ENCODE results near the gene ARHGEF16.
A peak's percentile ranks its signal among the peaks of the same experiment; 100 is the strongest.

Gene ARHGEF16

GRCh38 chr1:3409366-3410141 lies 44.9 kb upstream of the ARHGEF16 start (continued):
- TF ChIP-seq PRDM2 (tag by site-specific recombination; IDR thresholded peaks at IDR 0.05; ENCODE audit: borderline replicate concordance) = no peak
- TF ChIP-seq ZNF248 (tag by site-specific recombination; IDR thresholded peaks at IDR 0.05) = peak; percentile 61; the same call in 1 of the 2 replicates
- peak; percentile 99 for TF ChIP-seq EGR2 (tag by site-specific recombination; IDR thresholded peaks at IDR 0.05; ENCODE audit: low read depth)
- TF ChIP-seq ZNF184 (tag by site-specific recombination; IDR thresholded peaks at IDR 0.05) = no peak
- TF ChIP-seq ZNF354C (tag by site-specific recombination; IDR thresholded peaks at IDR 0.05; ENCODE audit: borderline replicate concordance, low read depth) = 0 out of 2 replicates have a peak, but pooled peaks have one; percentile 49
- peak; percentile 53; the same call in 1 of the 2 replicates for TF ChIP-seq ZNF157 (tag by site-specific recombination; IDR thresholded peaks at IDR 0.05)
- no peak for TF ChIP-seq TCF7L2 (IDR thresholded peaks at IDR 0.05; ENCODE audit: borderline replicate concordance, low read depth, low read length)
- TF ChIP-seq ZNF639 (tag by site-specific recombination; IDR thresholded peaks at IDR 0.05) = 0 out of 2 replicates have a peak, but pooled peaks have one; percentile 22
- TF ChIP-seq, protein P1, sequence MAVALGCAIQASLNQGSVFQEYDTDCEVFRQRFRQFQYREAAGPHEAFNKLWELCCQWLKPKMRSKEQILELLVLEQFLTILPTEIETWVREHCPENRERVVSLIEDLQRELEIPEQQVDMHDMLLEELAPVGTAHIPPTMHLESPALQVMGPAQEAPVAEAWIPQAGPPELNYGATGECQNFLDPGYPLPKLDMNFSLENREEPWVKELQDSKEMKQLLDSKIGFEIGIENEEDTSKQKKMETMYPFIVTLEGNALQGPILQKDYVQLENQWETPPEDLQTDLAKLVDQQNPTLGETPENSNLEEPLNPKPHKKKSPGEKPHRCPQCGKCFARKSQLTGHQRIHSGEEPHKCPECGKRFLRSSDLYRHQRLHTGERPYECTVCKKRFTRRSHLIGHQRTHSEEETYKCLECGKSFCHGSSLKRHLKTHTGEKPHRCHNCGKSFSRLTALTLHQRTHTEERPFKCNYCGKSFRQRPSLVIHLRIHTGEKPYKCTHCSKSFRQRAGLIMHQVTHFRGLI (tag by site-specific recombination; IDR thresholded peaks at IDR 0.05) = no peak
- 0 out of 2 replicates have a peak, but pooled peaks have one; percentile 21 for TF ChIP-seq BCL6B (tag by site-specific recombination; IDR thresholded peaks at IDR 0.05)
- TF ChIP-seq, protein P2, sequence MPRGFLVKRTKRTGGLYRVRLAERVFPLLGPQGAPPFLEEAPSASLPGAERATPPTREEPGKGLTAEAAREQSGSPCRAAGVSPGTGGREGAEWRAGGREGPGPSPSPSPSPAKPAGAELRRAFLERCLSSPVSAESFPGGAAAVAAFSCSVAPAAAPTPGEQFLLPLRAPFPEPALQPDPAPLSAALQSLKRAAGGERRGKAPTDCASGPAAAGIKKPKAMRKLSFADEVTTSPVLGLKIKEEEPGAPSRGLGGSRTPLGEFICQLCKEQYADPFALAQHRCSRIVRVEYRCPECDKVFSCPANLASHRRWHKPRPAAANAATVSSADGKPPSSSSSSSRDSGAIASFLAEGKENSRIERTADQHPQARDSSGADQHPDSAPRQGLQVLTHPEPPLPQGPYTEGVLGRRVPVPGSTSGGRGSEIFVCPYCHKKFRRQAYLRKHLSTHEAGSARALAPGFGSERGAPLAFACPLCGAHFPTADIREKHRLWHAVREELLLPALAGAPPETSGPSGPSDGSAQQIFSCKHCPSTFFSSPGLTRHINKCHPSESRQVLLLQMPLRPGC (tag by site-specific recombination; IDR thresholded peaks at IDR 0.05) = no peak
- no peak for TF ChIP-seq ZNF112 (tag by site-specific recombination; IDR thresholded peaks at IDR 0.05)
- no peak for TF ChIP-seq AEBP2 (tag by site-specific recombination; IDR thresholded peaks at IDR 0.05; ENCODE audit: borderline replicate concordance)
- TF ChIP-seq ZNF391 (tag by site-specific recombination; IDR thresholded peaks at IDR 0.05; ENCODE audit: borderline replicate concordance, low read depth) = 0 out of 2 replicates have a peak, but pooled peaks have one; percentile 21
- TF ChIP-seq ZNF350 (tag by site-specific recombination; IDR thresholded peaks at IDR 0.05) = no peak
- TF ChIP-seq ZNF18 (tag by site-specific recombination; IDR thresholded peaks at IDR 0.05) = peak; percentile 80; the same call in 1 of the 2 replicates
- TF ChIP-seq, protein P3, sequence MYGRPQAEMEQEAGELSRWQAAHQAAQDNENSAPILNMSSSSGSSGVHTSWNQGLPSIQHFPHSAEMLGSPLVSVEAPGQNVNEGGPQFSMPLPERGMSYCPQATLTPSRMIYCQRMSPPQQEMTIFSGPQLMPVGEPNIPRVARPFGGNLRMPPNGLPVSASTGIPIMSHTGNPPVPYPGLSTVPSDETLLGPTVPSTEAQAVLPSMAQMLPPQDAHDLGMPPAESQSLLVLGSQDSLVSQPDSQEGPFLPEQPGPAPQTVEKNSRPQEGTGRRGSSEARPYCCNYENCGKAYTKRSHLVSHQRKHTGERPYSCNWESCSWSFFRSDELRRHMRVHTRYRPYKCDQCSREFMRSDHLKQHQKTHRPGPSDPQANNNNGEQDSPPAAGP (tag by site-specific recombination; IDR thresholded peaks at IDR 0.05) = peak; percentile 29; the same call in 1 of the 2 replicates
